Measurements from ENCODE around the gene OR2B2. TPM values are rescaled to one million over a fixed set of nuclear protein-coding genes. Genes with fewer than 3 reads are reported as not detected.
A peak's percentile ranks its signal among the peaks of the same experiment; 100 is the strongest.

OR2B2 gene
- total and polyA plus RNA-seq, 2 experiments from 2014 or later, result not detected

DNA sequence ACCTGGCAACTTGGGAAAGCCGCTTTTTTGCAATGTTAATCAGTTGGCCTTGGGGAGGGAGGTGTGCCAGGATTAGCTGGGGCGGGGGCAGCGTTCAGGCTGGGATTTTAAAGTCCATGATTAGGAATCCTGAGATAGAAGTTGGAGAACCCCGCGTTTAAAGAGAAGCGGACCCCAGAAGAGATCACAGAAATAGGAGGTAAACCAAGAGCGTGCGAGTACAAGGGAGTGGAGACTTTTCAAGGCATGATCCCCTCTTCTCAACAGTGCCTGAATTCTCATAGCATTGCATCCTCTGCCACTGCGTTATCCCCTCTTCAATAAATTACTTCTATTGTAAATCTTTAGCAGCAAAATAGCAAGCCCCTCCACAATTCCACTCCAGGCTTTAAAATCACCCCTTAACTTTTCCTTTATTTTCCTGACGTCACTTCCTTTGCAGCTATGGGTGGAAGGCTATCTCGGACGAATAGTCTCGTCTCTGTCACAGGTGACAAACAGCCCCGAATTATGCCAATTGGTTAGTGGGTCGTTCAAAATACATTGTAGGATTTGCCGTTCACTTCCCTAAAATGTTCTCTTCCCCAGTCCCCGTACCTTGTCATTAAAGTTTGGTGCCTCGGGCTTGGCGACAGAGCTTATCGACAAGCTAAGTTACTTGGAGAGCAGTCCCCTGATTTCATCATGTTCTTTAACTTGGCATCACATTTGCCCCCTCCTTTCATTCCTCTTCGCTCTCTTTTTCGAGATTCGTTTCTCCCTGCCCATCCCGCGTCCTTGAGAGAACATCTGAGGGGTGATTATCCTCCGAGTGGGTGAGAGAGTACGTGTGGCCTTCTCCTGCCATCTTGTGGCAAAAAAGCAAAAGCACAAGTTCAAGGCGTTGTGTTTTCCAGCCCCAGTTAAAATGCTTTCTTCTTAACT, 17.1 kb downstream of the OR2B2 start:
- Histone ChIP-seq H3K27me3 (no peaks in the 10 kb centered on the region), H3K36me3 (replicated peaks; ENCODE audit: insufficient read depth, low read depth) (no peaks in the 10 kb centered on the region), H3K4me1 (ENCODE audit: insufficient read depth) (peaks cover 9% of the 10 kb centered on the region), H3K4me3 (peak overlapping the region; percentile 77), H3K27ac (peak overlapping the region; percentile 96), H3K9me3 (ENCODE audit: low read depth) (no peaks in the 10 kb centered on the region), H3K9me2 (replicated peaks; ENCODE audit: insufficient read depth) (no peaks in the 10 kb centered on the region), H4K20me1 (ENCODE audit: insufficient read depth, poor library complexity, severe bottlenecking) (no peaks in the 10 kb centered on the region), H2AFZ (peak overlapping the region; percentile 97), H3K4me2 (peak overlapping the region; percentile 88), H3K79me2 (peaks cover 8% of the 10 kb centered on the region)
- under 1% methylated on average over 28 of the region's 28 CpGs for WGBS (ENCODE audit: low lambda C conversion rate, missing lambda C conversion rate)
- DNase-seq (ENCODE audit: low spot score), result peak; percentile 89
- TF ChIP-seq EZH2phosphoT487 (IDR thresholded peaks at IDR 0.05; ENCODE audit: low read depth, severe bottlenecking, unreplicated experiment) (no peak), EZH2 (IDR thresholded peaks at IDR 0.05; ENCODE audit: borderline replicate concordance) (no peak)
- TF ChIP-seq, protein P1, sequence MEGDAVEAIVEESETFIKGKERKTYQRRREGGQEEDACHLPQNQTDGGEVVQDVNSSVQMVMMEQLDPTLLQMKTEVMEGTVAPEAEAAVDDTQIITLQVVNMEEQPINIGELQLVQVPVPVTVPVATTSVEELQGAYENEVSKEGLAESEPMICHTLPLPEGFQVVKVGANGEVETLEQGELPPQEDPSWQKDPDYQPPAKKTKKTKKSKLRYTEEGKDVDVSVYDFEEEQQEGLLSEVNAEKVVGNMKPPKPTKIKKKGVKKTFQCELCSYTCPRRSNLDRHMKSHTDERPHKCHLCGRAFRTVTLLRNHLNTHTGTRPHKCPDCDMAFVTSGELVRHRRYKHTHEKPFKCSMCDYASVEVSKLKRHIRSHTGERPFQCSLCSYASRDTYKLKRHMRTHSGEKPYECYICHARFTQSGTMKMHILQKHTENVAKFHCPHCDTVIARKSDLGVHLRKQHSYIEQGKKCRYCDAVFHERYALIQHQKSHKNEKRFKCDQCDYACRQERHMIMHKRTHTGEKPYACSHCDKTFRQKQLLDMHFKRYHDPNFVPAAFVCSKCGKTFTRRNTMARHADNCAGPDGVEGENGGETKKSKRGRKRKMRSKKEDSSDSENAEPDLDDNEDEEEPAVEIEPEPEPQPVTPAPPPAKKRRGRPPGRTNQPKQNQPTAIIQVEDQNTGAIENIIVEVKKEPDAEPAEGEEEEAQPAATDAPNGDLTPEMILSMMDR (IDR thresholded peaks at IDR 0.05; ENCODE audit: poor library complexity), result peak; percentile 86

DNA sequence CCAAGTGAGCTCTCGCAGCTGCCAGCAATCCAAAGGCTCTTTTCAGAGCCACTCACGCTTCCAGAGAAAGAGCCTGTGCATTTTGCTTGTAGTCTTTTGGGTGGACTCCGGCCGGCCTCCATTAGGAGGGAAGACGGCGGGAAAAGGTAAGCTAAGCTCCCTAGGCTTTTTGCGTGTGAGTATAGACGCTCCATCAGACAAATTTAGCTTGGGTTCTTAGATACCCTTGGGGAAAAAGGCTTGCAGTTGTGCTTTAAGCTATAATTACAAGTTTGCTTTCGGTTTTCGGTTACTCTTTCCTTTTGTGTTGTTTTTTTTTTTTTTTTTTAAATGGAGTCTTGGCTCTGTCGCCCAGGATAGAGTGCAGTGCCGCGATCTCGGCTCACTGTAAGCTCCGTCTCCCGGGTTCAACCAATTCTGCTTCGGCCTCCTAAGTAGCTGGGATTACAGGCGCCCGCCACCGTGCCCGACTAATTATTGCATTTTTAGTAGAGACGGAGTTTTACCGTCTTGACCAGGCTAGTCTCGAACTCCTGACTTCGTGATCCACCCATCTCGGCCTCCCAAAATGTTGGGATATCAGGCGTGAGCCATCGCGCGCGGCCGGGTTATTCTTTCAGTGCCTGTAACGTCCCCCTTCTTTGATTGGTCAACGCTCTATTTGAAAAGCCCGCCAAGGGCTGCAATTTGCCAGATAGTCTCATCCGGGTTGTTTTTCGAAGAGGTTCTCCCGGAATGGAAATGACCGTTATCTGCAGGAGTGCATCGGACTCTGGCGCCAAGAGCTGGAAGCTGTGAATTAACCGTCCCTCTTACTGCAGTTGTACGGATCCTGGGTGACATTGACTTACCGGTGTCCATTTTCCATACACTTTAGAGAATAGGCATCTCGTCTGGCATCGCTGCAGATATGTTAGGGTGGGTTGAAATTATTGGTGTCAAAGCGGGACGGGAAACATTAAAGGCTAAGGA, 18.1 kb downstream of the OR2B2 start:
- no peaks in the 10 kb centered on the region for H4K20me1 ChIP-seq (ENCODE audit: insufficient read depth, poor library complexity, severe bottlenecking)
- no peaks in the 10 kb centered on the region for H3K27me3 ChIP-seq
- no peaks in the 10 kb centered on the region for H3K9me3 ChIP-seq (ENCODE audit: low read depth)
- peaks cover 18% of the 10 kb centered on the region for H3K4me1 ChIP-seq (ENCODE audit: insufficient read depth)
- no peaks in the 10 kb centered on the region for H3K9me2 ChIP-seq (replicated peaks; ENCODE audit: insufficient read depth)
- H3K27ac ChIP-seq, result peak overlapping the region; percentile 96
- TF ChIP-seq EZH2phosphoT487 (IDR thresholded peaks at IDR 0.05; ENCODE audit: low read depth, severe bottlenecking, unreplicated experiment) (no peak), EZH2 (IDR thresholded peaks at IDR 0.05; ENCODE audit: borderline replicate concordance) (no peak)
- TF ChIP-seq, protein P1 (IDR thresholded peaks at IDR 0.05; ENCODE audit: poor library complexity), result no peak
- H3K79me2 ChIP-seq, result peaks cover 8% of the 10 kb centered on the region
- under 1% methylated on average over 48 of the region's 48 CpGs for WGBS (ENCODE audit: low lambda C conversion rate, missing lambda C conversion rate)
- H2AFZ ChIP-seq, result peak overlapping the region; percentile 97
- peak overlapping the region; percentile 77 for H3K4me3 ChIP-seq
- DNase-seq (ENCODE audit: low spot score), result peak; percentile 94
- H3K36me3 ChIP-seq (replicated peaks; ENCODE audit: insufficient read depth, low read depth), result no peaks in the 10 kb centered on the region
- H3K4me2 ChIP-seq, result peak overlapping the region; percentile 88

DNA sequence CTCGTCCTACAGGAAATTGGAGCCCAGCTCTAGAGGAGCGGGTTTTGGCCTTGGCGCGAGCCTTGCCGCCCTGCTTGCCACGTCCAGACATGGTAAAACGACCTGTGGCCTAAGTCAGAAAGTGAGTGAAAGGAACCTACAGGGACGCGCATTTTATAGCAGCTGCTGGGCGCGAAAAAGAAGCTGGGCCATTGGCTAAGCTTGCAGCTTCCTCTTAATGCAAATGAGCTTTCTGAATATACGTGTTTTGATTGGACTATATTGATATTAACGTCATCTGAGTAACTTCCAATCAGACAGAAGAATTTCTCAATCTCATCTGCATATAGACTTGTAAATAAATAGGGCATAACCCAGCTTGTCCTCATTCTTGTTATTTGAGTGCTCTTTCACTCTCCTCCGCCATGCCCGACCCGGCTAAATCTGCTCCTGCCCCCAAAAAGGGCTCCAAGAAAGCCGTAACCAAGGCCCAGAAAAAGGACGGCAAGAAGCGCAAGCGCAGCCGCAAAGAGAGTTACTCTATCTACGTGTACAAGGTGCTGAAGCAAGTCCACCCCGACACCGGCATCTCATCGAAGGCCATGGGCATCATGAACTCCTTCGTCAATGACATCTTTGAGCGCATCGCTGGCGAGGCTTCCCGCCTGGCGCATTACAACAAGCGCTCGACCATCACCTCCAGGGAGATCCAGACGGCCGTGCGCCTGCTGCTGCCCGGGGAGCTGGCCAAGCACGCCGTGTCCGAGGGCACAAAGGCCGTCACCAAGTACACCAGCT, 18.9 kb downstream of the OR2B2 start:
- peak; percentile 94 for DNase-seq (ENCODE audit: low spot score)
- peak overlapping the region; percentile 67 for H3K4me3 ChIP-seq
- WGBS (ENCODE audit: low lambda C conversion rate, missing lambda C conversion rate), result under 1% methylated on average over 41 of the region's 41 CpGs
- H3K4me2 ChIP-seq, result peak overlapping the region; percentile 88
- H3K4me1 ChIP-seq (ENCODE audit: insufficient read depth), result peaks cover 23% of the 10 kb centered on the region
- peak overlapping the region; percentile 90 for H3K27ac ChIP-seq
- no peaks in the 10 kb centered on the region for H3K9me2 ChIP-seq (replicated peaks; ENCODE audit: insufficient read depth)
- peak overlapping the region; percentile 61 for H2AFZ ChIP-seq
- no peaks in the 10 kb centered on the region for H3K27me3 ChIP-seq
- H3K79me2 ChIP-seq, result peaks cover 8% of the 10 kb centered on the region
- H3K36me3 ChIP-seq (replicated peaks; ENCODE audit: insufficient read depth, low read depth), result no peaks in the 10 kb centered on the region
- no peaks in the 10 kb centered on the region for H3K9me3 ChIP-seq (ENCODE audit: low read depth)
- TF ChIP-seq, protein P1 (IDR thresholded peaks at IDR 0.05; ENCODE audit: poor library complexity), result no peak
- TF ChIP-seq EZH2 (IDR thresholded peaks at IDR 0.05; ENCODE audit: borderline replicate concordance), result no peak
- TF ChIP-seq EZH2phosphoT487 (IDR thresholded peaks at IDR 0.05; ENCODE audit: low read depth, severe bottlenecking, unreplicated experiment), result no peak
- H4K20me1 ChIP-seq (ENCODE audit: insufficient read depth, poor library complexity, severe bottlenecking), result no peaks in the 10 kb centered on the region

Data from hepatocyte (in vitro differentiated cells).